Neural cell (in vitro differentiated cells): ENCODE measurements around the gene ERBB2. TPM values are rescaled to one million over a fixed set of nuclear protein-coding genes. Genes with fewer than 3 reads are reported as not detected.

Experiments
- H2AFZ ChIP-seq: fragments of 200-600, 300-800 bp; sonication (generic), shearing (Covaris generic); 2 replicates; pipeline ENCODE4 v1.6.0; 2014; ENCODE audit warnings: low read depth, mild to moderate bottlenecking, antibody characterized with exemption, low read length, moderate library complexity
- H3F3A ChIP-seq: fragments of 200-600 bp; shearing (Covaris generic); 2 replicates; pipeline ENCODE4 v1.6.1; 2016; ENCODE audit warnings: mild to moderate bottlenecking, moderate library complexity, mixed read lengths, antibody characterized with exemption, low read length; ENCODE audit not compliant: insufficient read depth, poor library complexity, severe bottlenecking
- H3K27ac ChIP-seq: fragments of 200-600, 300-800 bp; sonication (generic), shearing (Covaris generic); 2 replicates; pipeline ENCODE4 v1.5.1; 2014; ENCODE audit warnings: mild to moderate bottlenecking, low read length, moderate library complexity
- H3K27me3 ChIP-seq: fragments of 300-800, 200-600 bp; sonication (generic), shearing (Covaris generic); 2 replicates; pipeline ENCODE4 v1.6.0; 2014; ENCODE audit warnings: mild to moderate bottlenecking, low read depth, low read length, moderate library complexity; ENCODE audit not compliant: insufficient read depth
- H3K36me3 ChIP-seq: fragments of 300-800, 200-600 bp; sonication (generic), shearing (Covaris generic); 2 replicates; pipeline ENCODE4 v1.5.1; 2014; ENCODE audit warnings: mild to moderate bottlenecking, antibody characterized with exemption, low read length, moderate library complexity; ENCODE audit not compliant: insufficient read depth
- H3K4me2 ChIP-seq: fragments of 300-800, 200-600 bp; sonication (generic), shearing (Covaris generic); 2 replicates; pipeline ENCODE4 v1.6.0; 2014; ENCODE audit warnings: mild to moderate bottlenecking, low read length
- H3K4me3 ChIP-seq: fragments of 300-800, 200-600 bp; sonication (generic), shearing (Covaris generic); 2 replicates; pipeline ENCODE4 v1.5.1; 2014; ENCODE audit warnings: mild to moderate bottlenecking, low read length, moderate library complexity
- H3K79me2 ChIP-seq: fragments of 200-600 bp; shearing (Covaris generic); replicated peaks from 2 replicates; pipeline ENCODE4 v1.6.0; 2014; ENCODE audit warnings: mild to moderate bottlenecking, low read length, moderate library complexity; ENCODE audit not compliant: insufficient read depth
- H3K9ac ChIP-seq: fragments of 300-800, 200-600 bp; sonication (generic), shearing (Covaris generic); 2 replicates; pipeline ENCODE4 v1.6.1; 2016; ENCODE audit warnings: mild to moderate bottlenecking, low read length, mixed read lengths
- H3K9me2 ChIP-seq: fragments of 200-600 bp; shearing (Covaris generic); 2 replicates; pipeline ENCODE4 v1.6.1; 2016; ENCODE audit warnings: mild to moderate bottlenecking, low read length, mixed read lengths; ENCODE audit not compliant: insufficient read depth
- H3K9me3 ChIP-seq: fragments of 200-600, 300-800 bp; sonication (generic), shearing (Covaris generic); 2 replicates; pipeline ENCODE4 v1.6.1; 2016; ENCODE audit warnings: mild to moderate bottlenecking, mixed run types, low read length, moderate library complexity, mixed read lengths
- H4K20me1 ChIP-seq: fragments of 200-600 bp; shearing (Covaris generic); 2 replicates; pipeline ENCODE4 v1.6.1; 2016; ENCODE audit warnings: mild to moderate bottlenecking, mixed run types; ENCODE audit not compliant: insufficient read depth
- EP300 ChIP-seq: fragments of 450-650 bp; conservative IDR thresholded peaks from 2 replicates; pipeline ENCODE4 v1.6.1; 2014; ENCODE audit warnings: antibody characterized with exemption, mild to moderate bottlenecking, moderate library complexity; ENCODE audit not compliant: poor library complexity, severe bottlenecking
- EZH2 ChIP-seq: fragments of 200-600, 300-800 bp; shearing (Covaris generic), sonication (generic); IDR thresholded peaks from 2 replicates; pipeline ENCODE4 v1.6.1; 2014; ENCODE audit warnings: antibody characterized with exemption, low read length, borderline replicate concordance, mild to moderate bottlenecking; ENCODE audit not compliant: insufficient read depth, poor library complexity, severe bottlenecking
- MXI1 ChIP-seq: fragments of 450-650 bp; conservative IDR thresholded peaks from 2 replicates; pipeline ENCODE4 v1.6.1; 2014; ENCODE audit warnings: antibody characterized with exemption, mild to moderate bottlenecking; ENCODE audit not compliant: poor library complexity, severe bottlenecking
- POLR2AphosphoS5 ChIP-seq: IDR thresholded peaks from 2 replicates; pipeline ENCODE4 v1.6.1; 2012
- RAD21 ChIP-seq: fragments of 450-650 bp; conservative IDR thresholded peaks from 2 replicates; pipeline ENCODE4 v1.6.1; 2014; ENCODE audit warnings: antibody characterized with exemption, mild to moderate bottlenecking, moderate library complexity
- SMC3 ChIP-seq: fragments of 450-650 bp; conservative IDR thresholded peaks from 2 replicates; pipeline ENCODE4 v1.6.1; 2014; ENCODE audit warnings: antibody characterized with exemption, mild to moderate bottlenecking, moderate library complexity; ENCODE audit not compliant: poor library complexity
- TAF1 ChIP-seq: IDR thresholded peaks from 2 replicates; pipeline ENCODE4 v1.6.1; 2012; ENCODE audit warnings: low read depth
- polyA plus RNA-seq: library from polyadenylated mRNA; depleted of rRNA; stranded (reverse); fragments of >200 nt; gene quantifications from 2 replicates; pipeline ENCODE4 v1.2.3, GENCODE V29; 2014
- TF ChIP-seq, protein P1 (sequence below): IDR thresholded peaks from 2 replicates; pipeline ENCODE4 v1.6.1; 2012; ENCODE audit warnings: borderline replicate concordance
- TF ChIP-seq, protein P2 (sequence below): fragments of 450-650 bp; IDR thresholded peaks from 2 replicates; pipeline ENCODE4 v1.5.1; 2014; ENCODE audit warnings: antibody characterized with exemption, mild to moderate bottlenecking, moderate library complexity; ENCODE audit not compliant: poor library complexity, severe bottlenecking

ERBB2 gene
- polyA plus RNA-seq, 1 donor from 2014 or later: 16.0 TPM

DNA sequence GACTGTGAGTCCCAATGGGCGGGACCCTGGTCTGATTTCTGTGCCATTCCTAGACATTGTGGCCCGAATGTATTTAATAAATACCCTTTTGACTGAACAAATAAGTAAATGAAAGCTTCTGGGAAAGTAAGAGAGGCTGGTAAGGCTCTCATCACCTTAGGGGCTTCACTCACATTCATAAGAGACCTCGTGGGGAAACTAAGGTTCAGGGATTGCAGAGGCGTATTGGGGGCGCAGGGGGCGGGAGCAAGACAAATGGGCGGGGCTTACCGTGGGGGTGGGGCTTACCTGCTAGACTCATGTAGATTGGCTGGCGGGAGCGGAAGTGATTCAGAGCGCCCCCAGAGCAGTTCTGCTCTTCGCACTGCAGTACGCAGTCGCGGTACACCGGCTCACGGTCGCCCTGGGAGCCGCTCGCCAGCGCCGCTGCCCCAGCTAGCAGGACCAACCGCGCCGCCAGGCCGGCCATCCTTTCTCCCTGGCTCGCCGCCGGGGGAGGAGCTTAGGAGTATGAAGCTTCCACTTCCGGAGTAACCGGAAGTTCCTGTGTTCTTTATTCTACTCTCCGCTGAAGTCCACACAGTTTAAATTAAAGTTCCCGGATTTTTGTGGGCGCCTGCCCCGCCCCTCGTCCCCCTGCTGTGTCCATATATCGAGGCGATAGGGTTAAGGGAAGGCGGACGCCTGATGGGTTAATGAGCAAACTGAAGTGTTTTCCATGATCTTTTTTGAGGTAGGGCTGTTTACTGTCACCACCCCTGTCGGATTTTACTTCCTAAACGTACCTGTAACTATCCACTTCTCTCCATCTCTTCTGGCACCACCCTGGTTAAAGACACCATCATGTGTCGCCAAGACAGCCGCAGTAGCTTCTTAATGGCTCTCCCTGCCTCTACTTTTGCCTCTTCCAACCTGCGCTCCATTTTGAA lies 12.1 kb upstream of the ERBB2 start, which contains the start of gene PGAP3:
PGAP3 (minus strand) TSS at position 512 of the 929 bp plus-strand sequence; CDS start at position 469, 43 bp downstream.
- H3K79me2 ChIP-seq: no peaks in the 10 kb centered on the region
- H3F3A ChIP-seq: no peaks in the 10 kb centered on the region
- no peaks in the 10 kb centered on the region for H3K9me2 ChIP-seq
- H3K36me3 ChIP-seq: no peaks in the 10 kb centered on the region
- peak within 1 kb of the TSS; percentile 99 for H2AFZ ChIP-seq
- H3K4me3 ChIP-seq: peak within 1 kb of the TSS; percentile 80
- peak within 1 kb of the TSS; percentile 96 for H3K27ac ChIP-seq
- H3K4me2 ChIP-seq: peak within 1 kb of the TSS; percentile 90
- H4K20me1 ChIP-seq: no peaks in the 10 kb centered on the region
- H3K9me3 ChIP-seq: no peaks in the 10 kb centered on the region
- peak within 1 kb of the TSS; percentile 87 for H3K9ac ChIP-seq
- no peaks in the 10 kb centered on the region for H3K27me3 ChIP-seq
- TF ChIP-seq RAD21 (no peak), EZH2 (no peak), POLR2AphosphoS5 (peak; percentile 56), SMC3 (no peak), EP300 (no peak), MXI1 (peak; percentile 42), TAF1 (no peak)
- TF ChIP-seq, protein P1, sequence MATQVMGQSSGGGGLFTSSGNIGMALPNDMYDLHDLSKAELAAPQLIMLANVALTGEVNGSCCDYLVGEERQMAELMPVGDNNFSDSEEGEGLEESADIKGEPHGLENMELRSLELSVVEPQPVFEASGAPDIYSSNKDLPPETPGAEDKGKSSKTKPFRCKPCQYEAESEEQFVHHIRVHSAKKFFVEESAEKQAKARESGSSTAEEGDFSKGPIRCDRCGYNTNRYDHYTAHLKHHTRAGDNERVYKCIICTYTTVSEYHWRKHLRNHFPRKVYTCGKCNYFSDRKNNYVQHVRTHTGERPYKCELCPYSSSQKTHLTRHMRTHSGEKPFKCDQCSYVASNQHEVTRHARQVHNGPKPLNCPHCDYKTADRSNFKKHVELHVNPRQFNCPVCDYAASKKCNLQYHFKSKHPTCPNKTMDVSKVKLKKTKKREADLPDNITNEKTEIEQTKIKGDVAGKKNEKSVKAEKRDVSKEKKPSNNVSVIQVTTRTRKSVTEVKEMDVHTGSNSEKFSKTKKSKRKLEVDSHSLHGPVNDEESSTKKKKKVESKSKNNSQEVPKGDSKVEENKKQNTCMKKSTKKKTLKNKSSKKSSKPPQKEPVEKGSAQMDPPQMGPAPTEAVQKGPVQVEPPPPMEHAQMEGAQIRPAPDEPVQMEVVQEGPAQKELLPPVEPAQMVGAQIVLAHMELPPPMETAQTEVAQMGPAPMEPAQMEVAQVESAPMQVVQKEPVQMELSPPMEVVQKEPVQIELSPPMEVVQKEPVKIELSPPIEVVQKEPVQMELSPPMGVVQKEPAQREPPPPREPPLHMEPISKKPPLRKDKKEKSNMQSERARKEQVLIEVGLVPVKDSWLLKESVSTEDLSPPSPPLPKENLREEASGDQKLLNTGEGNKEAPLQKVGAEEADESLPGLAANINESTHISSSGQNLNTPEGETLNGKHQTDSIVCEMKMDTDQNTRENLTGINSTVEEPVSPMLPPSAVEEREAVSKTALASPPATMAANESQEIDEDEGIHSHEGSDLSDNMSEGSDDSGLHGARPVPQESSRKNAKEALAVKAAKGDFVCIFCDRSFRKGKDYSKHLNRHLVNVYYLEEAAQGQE: no peak
- TF ChIP-seq, protein P2, sequence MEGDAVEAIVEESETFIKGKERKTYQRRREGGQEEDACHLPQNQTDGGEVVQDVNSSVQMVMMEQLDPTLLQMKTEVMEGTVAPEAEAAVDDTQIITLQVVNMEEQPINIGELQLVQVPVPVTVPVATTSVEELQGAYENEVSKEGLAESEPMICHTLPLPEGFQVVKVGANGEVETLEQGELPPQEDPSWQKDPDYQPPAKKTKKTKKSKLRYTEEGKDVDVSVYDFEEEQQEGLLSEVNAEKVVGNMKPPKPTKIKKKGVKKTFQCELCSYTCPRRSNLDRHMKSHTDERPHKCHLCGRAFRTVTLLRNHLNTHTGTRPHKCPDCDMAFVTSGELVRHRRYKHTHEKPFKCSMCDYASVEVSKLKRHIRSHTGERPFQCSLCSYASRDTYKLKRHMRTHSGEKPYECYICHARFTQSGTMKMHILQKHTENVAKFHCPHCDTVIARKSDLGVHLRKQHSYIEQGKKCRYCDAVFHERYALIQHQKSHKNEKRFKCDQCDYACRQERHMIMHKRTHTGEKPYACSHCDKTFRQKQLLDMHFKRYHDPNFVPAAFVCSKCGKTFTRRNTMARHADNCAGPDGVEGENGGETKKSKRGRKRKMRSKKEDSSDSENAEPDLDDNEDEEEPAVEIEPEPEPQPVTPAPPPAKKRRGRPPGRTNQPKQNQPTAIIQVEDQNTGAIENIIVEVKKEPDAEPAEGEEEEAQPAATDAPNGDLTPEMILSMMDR: peak; percentile 41

DNA sequence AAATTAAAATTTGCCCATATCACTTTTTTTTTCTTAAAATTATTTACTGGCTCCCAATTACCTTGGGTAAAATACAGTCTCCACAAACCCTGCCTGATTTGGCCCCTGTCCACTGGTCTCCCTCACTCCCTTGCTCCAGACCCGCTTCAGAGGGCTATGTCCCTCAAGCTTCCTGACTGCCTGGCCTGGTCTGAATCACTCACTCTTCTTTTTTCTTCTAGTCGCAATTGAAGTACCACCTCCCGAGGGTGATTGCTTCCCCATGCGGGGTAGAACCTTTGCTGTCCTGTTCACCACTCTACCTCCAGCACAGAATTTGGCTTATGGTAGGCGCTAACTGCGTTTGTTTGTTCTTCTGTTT lies 11.4 kb upstream of the ERBB2 start:
- Histone ChIP-seq H3K27me3 (no peaks in the 10 kb centered on the region), H2AFZ (peak overlapping the region; percentile 99), H3K79me2 (no peaks in the 10 kb centered on the region), H3K4me2 (peak overlapping the region; percentile 90), H3K36me3 (no peaks in the 10 kb centered on the region), H3K4me3 (peak overlapping the region; percentile 80), H3K27ac (peak overlapping the region; percentile 96), H3F3A (no peaks in the 10 kb centered on the region), H3K9me3 (no peaks in the 10 kb centered on the region), H4K20me1 (no peaks in the 10 kb centered on the region), H3K9me2 (no peaks in the 10 kb centered on the region), H3K9ac (peak overlapping the region; percentile 87)
- no peak for TF ChIP-seq RAD21
- TF ChIP-seq MXI1: no peak
- TF ChIP-seq, protein P2: no peak
